HCEC 1CT (cell line): Measurements from ENCODE around the gene PLCH1.

Source experiments
- DNase-seq: peaks from one replicate; pipeline ENCODE4 v3.0.0-alpha.2; 2017

PLCH1 gene

DNA sequence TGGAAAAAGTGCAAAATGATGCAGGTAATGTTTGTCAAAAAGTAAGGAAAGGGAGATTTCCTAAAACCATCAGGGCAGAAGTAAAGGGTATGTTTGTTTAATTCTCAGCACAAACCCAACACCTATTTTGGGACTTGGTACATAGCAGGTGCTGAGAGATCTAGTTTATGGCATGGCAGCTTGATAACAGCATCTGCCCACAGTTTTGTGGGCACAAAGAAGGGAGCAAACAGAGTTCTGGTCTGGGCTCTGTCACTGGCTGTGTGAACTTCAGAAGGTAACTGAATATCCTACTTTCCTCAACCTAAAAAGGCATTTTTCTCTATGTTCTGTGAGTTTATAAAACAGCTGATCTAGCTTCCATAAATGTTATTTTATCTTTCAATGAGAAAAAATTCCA is 141.6 kb downstream of the PLCH1 start:
- DNase-seq = no peak

DNA sequence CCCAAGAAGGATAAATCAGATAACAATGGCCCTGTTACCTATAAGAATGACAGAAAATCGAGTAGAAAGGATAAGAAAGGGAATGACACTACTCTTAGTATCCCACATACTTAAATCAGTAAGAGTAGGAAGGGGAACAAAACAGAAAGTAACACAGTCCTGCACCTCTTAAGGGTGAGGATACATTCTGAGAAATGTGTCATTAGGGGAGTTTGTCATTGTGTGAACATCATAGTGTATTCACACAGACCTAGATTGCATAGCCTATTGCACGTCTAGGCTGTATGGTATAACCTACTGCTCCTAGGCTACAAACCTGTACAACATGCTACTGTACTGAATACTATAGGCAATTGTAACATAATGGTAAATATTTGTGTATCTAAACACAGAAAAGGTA is 142.6 kb downstream of the PLCH1 start:
- DNase-seq = no peak

DNA sequence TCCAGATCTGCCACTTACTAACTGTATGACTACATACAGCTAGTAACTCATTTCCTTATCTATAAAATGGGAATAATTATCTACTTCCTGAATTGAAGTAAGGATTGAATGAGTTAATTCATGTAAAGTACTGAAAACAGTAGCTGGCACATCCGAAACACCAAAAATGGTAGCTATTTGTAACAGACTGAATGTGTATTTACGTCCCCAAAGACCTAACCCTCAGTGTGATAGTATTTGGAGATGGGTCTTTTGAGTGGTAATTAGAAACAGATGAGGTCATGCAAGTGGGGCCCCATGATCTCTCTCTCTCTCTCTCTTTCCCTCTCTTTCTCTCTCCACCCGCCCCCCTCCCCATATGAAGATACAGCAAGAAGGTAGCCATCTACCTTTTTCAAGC is 146.2 kb downstream of the PLCH1 start:
- no peak for DNase-seq

DNA sequence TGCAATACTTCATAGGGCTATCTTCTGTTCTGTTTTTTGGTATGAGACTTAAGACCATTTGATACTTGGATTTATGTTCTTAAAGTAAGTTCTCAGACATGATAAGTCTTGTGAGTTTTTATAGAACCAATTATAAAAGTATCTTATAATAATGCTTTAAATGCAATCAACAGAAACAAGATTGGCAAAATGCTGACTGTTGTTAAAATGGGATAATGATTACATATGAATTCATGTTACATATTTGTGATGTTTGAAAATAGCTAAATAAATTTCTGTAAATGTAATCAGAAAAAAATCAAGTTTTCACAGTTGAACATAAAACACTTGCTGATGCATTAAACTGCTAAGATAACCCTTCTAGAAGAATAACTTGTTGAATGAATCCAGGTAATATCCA is 148.3 kb downstream of the PLCH1 start:
- no peak for DNase-seq

DNA sequence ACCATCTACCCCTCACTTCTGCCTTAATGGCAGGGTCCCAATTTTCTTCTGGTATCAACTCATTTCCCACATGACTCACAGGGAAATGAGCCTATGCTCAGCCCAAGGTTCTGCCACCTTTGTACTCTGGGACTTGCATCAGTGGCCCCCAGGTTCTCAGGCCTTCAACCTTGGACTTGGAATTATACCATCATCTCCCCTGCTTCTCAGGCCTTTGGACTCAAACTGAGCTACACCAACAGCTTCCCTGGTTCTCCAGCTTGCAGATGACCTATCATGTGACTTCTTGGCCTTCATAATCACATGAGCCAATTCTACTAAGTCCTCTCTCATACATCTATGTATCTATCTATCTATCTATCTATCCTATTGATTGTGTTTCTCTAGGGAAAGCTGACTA is 149.5 kb downstream of the PLCH1 start:
- DNase-seq = no peak

DNA sequence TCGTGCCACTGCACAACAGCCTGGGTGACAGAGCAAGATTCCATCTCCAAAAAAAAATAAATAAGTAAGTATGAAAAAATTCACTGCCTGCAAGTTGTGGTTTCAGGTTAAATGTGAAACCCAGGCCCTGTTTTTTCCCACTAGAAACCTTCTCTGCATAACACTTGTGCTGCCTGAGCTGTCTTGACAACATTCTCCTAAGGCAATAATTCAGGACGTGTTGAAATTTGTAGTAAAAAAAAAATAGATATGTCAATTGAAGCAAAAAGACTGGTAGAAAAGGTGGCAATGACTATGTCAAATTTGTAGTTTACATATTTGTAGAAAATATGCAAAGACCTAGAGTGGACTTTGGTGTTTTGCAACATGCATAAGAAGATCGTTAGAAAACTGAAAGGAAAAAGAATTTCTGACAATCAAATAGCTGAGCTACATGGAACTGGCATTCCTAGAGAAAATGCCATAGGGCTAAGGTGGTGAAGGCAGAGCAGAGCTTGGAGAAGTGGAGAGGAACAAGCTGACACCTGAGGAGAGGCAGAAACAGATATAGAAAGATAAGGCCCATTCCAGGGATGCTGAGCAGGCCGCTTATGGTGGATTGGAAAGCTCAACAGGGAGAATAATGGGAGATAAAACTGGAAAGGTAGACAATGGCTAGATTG is 150.2 kb downstream of the PLCH1 start:
- DNase-seq = no peak

DNA sequence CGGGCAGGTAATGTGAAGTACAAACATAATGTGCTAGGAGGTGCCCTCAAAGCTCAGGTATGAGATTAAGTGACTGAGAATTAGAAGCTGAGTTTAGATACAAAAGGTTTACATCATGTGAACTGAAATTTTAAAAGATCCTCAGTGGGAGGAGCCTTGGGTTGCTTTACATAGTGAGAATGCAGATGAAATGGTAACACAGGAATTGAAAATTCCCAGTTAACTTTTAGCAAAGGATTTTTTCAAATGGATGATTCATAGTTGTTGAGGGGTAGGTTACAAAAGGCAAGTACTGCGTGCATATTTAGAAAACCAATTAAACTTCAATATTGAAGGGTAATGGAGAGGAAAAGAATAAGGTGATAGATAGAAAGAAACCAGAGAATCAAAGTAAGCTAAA is 157.3 kb downstream of the PLCH1 start:
- DNase-seq = no peak

DNA sequence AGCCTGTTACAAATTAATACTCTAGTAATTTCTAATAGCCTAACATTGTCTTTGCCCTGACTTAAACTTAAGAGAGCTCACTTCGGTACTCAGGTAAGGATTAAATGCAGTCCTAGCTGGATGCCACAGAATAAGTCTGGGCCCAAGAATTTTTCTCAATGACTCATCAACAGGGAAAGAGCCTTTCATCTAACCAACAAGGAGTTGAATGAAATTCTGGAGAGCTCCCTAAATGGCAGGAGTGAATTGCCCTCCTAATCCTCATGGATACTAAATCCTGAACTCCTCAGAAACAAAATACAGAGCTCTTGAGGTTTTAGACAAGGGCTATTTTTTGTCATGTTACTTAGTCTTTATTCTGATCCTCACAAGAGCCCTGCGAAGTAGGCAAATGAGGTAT is 159.5 kb downstream of the PLCH1 start:
- no peak for DNase-seq

DNA sequence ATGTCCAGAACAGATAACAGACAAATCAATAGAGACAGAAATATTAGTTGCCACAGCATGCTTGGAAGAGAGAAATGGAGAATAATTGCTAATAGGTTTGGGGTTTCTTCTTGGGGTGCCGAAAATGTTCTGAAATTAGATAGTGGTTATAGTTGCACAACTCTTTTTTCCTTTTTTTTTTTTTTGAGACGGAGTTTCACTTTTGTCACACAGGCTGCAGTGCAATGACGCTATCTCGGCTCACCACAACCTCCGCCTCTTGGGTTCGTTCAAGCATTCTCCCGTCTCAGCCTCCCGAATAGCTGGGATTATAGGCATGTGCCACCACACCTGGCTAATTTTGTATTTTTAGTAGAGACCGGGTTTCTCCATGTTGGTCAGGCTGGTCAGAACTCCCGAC is 163.3 kb downstream of the PLCH1 start:
- no peak for DNase-seq

DNA sequence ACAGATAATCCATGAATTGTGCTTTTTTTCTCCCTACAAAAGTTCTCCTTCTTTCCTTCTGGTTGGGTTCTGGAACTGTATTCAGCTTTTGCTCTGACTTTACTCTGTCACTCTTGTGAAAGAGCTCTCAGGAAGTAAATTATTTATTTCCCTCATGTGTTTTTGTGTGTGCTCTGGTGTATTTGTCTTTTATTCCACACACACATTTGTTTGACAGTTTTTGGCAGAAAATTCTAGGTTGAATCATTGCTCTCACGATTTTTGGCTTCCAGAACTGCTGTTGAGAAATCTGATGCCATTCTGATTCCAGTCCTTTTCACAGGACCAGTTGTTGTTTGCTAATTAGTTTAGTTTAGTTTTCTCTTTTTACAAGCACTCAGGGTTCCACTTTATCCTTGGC is 172.8 kb downstream of the PLCH1 start:
- DNase-seq = peak; percentile 14

DNA sequence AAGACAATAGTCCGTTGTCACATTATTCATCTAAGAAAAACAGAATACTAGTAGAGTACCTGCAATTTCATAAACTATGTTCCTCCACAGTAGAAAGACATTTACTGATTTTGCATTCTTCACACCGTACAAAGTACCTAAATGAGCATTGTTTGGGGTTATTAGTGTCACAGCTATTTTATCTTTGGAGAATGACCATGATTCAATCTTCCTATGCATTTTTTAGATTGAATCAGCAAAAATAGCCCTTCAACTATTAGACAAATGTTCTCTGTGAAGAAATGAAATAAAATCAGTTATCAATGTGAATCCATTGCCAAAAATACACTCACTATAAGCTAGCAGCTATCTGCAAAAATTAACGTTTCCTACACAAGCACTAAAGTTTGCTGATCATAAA is 176.6 kb downstream of the PLCH1 start:
- DNase-seq = no peak

DNA sequence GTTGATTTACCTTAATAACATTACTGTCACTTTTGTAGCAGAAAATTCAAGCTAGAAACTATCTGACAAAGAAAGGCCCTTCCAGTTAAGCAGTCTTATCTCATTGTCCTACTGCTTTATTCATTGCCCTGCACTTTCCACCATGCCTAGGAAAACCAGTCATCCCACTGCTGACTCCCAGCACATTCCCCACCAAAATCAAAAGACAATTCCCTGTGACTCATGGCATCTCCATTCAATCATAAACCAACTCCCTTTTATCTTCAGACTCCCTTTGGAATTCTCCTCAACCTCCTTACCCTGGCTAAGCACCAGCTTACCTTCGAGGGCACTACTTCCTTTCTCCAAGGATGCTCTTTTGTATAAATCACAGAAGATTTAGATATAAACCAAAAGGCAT is 184.3 kb downstream of the PLCH1 start:
- no peak for DNase-seq

DNA sequence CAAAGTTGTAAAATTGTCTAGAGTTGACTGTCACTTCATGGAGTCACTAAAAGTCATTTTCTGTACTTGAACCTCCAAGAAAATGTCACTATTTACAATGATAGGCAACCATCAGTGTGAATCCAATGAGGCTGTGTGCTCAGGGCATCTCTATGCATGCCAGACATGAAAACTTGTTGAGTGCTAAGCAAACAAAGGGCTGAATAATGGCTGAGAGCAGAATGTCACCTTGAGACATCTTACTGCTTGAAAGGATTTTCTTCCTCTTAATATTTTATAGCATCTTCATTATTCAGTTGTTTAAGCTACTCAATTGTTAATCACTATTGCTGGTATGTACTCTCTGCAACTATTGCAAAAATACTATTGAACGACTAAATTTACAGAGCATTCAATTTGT is 184.7 kb downstream of the PLCH1 start:
- no peak for DNase-seq

DNA sequence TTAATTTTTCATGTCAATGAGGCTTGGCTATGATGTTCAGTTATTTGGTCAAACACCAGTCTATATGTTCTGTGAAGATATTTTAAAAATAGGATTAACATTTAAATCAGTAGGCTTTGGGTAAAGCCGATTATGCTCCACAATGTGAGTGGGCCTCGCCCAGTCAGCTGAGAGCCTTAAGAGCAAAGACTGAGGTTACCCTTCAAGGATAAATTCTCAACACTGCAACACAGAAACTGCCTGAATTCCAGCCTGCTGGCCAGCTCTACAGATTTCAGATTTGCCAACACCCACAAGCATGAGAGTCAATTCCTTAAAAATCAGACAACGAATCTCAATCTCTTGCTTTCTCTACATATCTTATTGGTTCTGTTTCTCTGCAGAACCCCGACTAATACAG is 188.3 kb downstream of the PLCH1 start:
- no peak for DNase-seq

DNA sequence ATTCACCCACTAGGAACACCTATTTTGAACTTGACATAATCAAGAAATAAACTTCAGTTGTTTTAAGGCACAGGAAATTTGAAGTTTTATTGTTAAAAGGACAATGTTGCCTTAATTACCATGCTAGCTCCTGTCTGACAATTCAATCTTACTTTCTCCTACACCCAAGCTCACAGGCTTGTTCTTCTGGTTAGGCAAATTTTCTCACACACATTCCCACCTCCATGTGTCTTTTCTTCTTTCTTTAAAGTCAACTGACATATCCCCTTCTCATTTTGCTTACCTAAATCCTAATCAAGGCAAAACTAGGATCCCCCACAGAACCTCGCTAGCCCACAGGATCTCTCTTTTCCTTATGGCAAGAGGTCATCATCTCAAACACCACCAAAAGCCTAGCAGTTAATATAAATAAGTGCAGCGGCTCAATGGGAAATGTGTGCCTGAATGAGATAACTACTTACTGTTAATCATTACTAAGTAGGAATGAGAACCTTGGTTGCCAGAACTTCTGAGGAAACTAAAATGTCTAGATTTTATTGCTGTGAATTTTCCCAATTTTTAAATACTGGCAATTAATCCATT is 189.3 kb downstream of the PLCH1 start:
- no peak for DNase-seq

DNA sequence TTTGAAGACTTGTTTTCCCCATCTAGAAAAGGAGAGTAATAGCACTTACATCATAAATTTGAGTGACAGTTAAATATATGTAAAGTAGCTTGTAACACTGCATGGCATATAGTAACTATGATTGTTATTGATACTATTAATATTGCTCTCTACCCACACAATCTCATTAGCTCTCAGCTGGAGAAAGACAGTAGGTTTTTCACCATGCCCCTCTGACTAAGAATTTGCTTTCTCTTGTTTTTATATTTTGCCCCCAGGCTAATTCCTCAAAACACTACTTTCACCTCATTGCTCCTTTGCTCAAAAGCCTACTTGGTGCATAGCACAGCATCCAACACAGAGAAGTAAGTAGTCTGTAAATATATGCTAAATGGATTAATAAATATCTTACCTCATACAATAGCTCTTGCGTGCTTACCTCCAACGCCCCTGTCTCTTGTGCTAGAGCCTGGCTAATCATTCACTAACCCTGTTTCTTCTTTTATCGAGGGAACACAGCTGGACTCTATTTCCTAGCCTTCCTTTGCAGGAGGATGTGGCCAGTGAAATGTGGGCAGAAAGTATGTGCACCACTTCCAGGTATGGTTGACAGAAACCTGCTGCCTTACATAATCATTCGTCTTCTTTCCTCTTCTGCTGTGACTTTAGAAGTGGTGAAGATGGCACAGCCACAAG is 190.0 kb downstream of the PLCH1 start:
- DNase-seq = no peak

DNA sequence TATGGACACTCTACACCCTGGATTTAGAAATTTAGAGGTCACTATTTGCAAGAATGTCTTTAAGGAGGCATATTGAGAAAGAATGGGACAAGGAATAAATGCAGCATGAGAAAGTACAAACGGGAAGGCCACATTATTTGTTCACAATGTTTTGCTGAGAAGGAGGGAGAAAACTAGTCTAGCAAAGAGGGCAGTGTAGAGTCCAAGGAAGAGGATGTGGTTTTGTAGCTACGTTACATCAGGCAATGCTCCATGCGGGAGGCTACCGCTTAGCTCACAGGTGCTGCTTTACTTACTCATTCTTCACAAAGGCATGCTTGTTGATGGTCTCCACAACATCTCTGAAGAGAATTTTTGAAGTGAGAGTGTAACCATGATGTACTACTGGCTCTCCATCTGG is 191.1 kb downstream of the PLCH1 start:
- no peak for DNase-seq

DNA sequence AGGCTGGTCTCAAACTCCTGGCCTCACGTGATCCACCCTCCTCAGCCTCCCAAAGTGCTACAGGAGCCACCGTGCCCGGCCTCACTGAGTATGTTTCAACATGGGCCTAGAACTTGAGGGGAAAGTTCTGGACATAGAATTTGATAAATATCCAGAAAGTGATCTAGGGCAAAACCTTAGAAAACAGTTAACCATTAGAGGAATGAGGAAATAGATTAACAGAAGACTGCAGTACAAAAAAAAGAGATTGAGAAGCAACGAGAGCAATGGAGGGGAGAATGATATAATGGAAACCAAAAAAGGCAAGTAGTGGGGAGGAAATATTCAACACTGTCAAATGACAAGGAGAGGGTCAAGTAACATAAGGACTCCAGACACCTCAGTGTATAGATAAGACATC is 191.5 kb downstream of the PLCH1 start:
- DNase-seq = no peak

DNA sequence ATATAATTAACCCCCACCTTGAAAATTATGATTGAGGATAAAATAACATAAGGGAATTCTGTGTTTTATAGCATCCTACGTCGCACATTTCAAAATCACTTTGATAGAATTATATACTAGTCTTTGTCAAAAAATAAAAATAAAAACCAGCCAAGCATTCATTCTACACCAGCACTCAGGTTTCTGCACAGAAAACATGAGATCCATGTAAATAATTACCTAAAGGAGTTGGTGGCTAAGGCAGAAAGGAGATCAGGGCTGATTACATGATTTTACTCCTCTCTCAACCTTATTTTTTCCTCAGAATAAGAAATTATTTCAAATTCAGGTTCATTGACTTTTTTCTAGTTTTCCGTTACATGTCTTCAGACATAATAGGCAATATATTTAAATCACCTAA is 194.5 kb downstream of the PLCH1 start:
- no peak for DNase-seq

DNA sequence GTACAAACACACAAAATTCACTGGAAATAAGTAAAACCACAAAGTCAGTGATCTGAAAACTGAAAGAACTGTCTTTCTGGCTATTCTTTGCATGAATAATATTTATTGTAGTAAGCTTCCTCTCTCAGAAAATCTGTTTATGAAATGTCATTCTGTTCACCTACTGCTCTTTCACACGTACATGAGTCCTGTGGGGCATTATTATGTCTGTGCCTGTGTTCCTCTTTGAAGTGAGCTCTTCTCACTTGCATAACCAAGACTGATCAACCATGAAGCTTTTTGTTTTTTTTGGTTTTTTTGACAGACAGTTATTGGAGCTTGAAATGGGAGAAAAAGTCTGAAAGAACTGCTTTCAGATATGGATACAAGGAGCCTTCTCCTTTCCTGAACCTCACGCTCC is 195.8 kb downstream of the PLCH1 start:
- DNase-seq = no peak

DNA sequence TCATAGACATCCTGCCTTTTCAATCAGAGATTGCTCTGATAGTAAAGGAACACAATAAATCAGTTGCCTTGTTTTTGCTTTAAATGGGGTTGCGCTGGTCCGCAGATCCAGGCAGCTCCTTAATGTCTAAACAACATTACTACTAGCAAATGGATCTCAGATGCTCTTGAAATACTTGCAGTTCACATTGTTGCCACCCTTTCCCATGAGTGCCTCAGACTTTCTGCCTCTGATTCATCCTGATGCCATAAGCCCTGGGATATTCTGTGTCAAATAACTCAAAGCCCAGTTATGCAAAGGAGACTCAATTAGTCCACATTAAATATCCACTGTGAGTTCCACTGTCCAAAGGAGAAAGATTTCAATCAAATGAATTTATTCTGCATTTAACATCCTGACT is 196.7 kb downstream of the PLCH1 start:
- peak; percentile 64 for DNase-seq

DNA sequence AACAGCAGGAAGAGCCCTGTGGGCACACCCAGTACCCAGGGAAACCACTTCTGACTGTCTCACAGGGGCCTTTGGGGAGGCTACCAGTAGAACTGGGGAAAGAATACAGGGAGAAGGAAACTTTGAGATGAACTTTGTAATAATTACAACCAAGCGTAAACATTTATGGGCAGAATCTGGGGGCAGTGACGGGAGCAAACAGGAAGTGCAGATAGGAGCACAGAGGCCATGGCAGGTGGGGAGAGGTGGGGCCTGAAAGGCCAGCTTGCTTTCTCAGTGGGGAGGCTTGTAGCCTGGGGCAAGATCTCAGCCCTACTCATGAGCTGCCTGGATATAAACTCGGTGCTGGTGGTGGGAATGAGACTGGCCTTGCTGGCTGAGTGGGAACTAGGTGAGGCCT is 209.8 kb downstream of the PLCH1 start:
- no peak for DNase-seq

DNA sequence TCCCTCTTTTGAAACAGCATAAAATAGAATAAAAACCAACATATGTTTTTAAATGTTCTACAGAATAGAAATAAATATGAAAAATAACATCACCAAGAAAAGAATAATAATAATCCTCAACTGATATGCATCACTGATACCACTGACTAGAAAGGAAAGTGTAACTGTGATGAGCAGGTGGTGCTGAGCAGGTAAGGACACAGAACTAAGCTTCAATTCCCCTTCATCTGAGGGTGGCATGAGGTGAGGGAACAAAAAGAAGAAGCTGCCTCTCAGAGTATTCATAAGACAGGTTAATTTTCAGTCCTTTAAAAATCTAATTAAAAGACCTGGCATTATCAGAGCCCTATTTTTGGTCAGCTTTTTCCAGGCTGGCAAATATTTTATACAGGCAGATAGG is 216.3 kb downstream of the PLCH1 start:
- no peak for DNase-seq

DNA sequence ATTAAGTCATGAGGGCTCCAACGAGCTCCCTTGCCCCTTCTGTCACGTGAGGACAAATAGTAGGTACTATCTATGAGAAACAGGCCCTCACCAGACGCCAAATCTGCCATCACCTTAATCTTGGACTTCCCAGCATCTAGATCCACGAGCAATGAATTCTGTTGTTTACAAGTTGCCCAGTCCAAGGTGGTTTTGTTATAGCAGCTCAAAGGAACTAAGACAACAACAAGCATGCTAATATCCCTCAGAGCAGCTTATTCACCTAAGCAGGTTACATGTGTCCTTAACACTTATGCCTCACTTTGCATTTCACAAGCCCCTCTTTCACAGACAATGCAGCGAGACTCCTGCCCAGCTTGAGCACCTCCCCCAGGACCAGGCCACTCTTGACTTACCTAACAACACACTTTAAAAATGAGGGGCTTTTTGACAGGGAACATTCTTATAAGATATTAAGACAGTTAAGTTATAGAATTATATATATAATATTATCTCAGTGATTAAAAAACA is 219.5 kb downstream of the PLCH1 start:
- DNase-seq = no peak

DNA sequence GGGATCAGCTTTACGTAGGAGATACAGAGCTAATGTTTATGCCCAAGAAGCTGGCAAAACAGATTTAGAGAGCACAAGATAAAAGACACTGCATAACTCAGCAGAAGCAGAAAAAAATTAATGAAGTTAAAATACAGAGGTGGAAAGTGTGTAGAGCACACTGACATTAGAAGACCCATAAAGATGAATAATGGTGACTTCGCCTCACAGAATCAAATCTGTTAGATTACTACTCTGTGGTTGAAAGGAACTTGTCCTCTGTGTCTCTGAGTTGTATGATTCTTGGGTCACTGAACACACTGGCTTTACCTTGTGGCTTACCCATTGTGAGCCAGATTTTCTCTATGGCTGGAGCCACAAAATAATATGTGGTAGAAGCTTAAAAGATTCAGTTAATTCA is 224.4 kb downstream of the PLCH1 start:
- no peak for DNase-seq
